ENCODE data around the gene PLEKHM3.

PLEKHM3 gene

GRCh38 chr2:208025037-208025813 lies at the start of gene PLEKHM3:
TSS of gene PLEKHM3 (minus strand) at chr2:208025527. CDS start at chr2:208001639, 23,888 bp downstream.
- peak; percentile 93 for DNase-seq

DNA sequence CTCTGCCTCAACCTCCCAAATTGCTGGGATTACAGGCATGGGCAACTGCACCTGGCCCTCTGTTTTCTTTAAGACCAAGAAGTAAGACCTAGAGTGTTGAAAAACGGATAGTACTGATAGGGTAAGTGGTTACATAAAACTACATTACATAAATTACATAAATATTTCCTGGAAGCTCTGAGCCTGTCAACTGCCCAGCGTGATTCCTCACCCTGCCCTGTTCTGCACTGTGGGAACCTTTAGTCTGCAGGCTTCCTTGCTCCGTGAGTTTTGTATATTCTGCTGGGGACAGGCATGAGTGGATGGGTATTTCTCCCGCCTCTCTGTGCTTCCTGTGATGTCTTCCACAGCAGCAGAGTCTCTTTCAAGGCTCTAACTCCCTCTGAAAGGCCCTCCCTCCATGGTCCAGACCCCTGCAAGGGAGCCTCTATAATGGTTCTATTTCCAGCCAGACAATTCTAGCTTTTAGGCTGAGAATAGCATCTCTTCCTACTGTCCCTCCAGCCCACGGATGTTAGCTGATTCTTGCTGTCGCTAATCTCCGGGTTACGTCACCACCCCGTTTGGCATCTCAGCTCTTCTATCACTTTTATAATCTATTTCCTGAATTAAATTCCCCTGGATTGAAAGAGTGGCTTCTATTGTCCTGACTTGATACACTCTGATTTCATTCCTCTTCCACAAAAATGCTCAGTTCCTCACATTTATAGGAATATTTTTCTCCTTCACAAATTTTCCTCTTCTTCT lies 49.5 kb upstream of the PLEKHM3 start:
- no peak for DNase-seq

- peak; percentile 87 for DNase-seq
Observed at GRCh38 chr2:208072250-208072892, 47.0 kb upstream of the PLEKHM3 start.

DNA sequence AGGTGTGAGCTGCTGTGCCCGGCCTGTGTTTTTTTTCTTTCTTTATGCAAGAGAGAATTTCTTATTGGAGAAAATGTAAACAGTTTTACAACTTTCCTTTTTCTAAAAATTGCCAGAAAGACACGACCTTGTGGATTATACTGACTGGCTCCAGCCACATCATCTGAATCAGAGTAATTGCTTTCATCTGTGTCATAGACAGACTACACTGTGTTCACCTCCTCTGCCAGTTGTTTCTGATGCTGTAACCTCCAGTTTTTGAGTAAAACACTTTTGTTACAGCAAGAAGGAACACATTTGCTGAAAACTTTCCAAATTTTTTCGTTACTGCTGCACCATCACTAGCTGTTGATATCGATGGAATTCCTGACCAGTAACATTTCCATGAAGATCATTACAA lies 43.9 kb upstream of the PLEKHM3 start:
- DNase-seq, result no peak

DNA sequence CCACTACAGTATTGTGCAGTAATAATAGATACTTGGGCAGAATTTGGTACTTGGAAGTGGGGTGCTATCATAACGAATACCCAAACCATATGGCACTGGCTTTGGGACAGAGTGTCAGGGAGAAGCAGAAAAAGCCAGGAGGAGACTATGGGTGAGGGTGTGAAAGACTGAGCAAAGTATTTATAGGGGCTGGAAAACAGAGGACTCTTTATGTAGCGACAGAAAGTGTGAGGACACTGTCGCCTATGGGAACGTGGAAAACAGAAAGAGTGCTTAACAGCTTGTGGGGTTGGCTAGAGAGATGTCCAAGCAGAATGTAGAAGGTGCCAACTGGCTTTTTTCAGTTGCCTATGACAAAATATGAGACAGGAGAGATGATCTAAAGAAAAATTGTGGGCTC lies 40.7 kb upstream of the PLEKHM3 start:
- no peak for DNase-seq

DNA sequence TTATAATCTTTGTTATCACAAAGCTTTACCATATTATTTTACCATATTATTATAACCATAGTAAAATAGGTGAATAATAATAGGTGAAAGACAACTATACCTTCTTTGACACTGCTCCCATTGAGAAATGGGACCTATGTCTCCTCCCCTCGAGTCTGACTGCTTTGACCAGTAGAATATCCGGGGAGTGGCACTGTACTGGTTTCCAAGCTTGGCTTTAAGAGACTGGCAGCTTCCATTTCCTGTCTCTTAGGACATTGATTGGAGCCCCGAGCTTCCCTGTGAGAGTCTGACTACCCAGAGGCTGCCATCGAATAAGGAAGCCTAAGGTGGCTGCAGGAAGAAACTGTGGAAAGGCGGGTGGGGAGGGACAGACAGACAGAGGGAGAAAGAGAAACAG lies 40.1 kb upstream of the PLEKHM3 start:
- no peak for DNase-seq

GRCh38 chr2:208064220-208064961 lies 39.1 kb upstream of the PLEKHM3 start:
- peak; percentile 85 for DNase-seq

GRCh38 chr2:208062961-208063360 lies 37.6 kb upstream of the PLEKHM3 start:
- no peak for DNase-seq

GRCh38 chr2:208062113-208062512 lies 36.8 kb upstream of the PLEKHM3 start:
- DNase-seq, result peak; percentile 74

DNA sequence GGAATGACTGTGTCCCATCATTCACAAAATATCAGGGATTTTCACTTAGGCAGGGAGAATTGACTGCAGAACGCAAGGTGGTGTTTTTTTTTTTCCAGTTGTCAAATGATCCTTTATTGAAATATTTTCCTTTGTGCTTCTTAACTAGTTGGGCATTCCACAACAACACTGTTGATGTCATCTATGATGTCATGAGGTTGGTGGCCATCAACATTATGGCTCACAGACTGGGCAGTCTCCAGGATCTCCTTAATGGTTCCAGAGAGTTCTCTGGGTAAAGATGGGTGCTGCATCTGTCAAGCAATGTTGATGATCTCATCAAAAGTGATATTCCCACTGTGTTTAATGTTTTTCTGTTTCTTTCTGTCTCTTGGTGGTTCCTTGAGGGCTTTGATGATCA lies 31.8 kb upstream of the PLEKHM3 start:
- no peak for DNase-seq

DNA sequence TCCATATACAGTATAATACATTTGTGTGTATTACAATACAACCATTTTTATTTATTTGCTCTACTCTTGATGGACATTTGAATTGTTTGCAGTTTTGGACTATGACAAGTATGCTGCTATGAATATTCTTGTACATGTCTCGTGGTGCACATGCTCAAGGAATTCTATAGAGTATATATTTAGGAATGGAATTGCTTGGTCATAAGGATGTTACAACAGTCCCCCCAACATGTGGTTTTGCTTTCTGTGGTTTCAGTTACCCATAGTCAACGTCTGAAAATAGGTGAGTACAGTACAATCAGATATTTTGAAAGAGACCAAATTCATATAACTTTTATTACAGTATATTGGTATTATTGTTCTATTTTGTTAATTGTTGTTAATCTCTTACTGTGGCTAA lies 24.1 kb upstream of the PLEKHM3 start:
- DNase-seq, result no peak

DNA sequence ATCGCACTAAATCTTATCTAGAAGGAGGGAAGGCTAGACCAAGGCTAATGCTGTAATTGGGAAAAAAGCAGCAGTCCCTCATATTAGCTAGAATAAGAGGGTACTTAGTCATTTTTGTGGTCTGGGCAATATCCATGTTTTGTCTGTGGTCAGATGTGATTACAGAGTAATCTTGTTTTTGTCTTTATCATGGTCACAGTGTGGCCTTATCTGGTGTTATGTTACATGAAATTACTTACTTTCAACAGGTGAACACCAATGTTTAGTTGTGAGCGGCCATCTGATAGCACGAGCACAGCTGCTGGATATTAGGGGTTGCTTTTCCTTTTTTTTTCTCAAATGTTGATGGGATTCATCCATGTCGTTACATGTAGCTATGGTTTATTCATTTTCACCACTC lies 23.7 kb upstream of the PLEKHM3 start:
- no peak for DNase-seq

DNA sequence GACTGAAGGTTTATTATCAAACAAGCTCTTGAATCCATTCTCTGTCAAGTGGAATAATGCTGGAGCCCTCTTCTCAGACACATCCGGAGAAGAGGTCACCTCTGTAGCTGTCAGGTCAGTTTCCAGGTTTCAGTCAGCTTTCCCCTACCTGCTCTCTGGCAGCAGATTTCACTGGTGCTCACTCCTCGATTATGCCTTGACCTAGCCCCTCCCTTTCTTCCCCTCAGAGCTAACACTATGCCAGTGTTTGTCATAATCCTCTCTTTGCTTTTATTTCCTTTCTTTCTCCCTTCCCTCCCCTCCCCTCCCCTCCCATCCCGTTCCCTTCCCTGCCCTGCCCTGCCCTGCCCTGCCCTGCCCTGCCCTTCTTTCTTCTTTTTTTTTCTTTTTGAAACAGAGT lies 22.5 kb upstream of the PLEKHM3 start:
- no peak for DNase-seq

- no peak for DNase-seq
Observed at GRCh38 chr2:208046686-208047085, 21.4 kb upstream of the PLEKHM3 start.

DNA sequence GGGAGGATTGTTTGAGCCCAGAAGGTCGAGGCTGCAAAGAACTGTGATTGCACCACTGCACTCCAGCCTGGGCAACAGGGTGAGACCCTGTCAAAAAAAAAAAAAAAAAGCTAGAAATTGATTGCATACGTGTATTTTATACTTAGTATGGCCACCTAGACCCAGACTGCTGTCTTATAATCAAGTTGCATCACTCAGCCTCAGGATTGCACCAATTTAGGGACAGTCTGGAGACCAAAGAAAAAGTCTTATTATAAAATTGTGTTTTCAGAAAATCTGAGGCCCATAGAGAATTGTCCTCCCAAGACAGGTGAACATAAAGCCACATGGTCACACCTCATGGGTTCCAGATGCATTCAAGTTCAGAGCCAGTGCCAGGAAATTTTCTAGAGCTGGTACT lies 17.1 kb upstream of the PLEKHM3 start:
- DNase-seq, result no peak

- no peak for DNase-seq
Observed at GRCh38 chr2:208042041-208042440, 16.7 kb upstream of the PLEKHM3 start.

DNA sequence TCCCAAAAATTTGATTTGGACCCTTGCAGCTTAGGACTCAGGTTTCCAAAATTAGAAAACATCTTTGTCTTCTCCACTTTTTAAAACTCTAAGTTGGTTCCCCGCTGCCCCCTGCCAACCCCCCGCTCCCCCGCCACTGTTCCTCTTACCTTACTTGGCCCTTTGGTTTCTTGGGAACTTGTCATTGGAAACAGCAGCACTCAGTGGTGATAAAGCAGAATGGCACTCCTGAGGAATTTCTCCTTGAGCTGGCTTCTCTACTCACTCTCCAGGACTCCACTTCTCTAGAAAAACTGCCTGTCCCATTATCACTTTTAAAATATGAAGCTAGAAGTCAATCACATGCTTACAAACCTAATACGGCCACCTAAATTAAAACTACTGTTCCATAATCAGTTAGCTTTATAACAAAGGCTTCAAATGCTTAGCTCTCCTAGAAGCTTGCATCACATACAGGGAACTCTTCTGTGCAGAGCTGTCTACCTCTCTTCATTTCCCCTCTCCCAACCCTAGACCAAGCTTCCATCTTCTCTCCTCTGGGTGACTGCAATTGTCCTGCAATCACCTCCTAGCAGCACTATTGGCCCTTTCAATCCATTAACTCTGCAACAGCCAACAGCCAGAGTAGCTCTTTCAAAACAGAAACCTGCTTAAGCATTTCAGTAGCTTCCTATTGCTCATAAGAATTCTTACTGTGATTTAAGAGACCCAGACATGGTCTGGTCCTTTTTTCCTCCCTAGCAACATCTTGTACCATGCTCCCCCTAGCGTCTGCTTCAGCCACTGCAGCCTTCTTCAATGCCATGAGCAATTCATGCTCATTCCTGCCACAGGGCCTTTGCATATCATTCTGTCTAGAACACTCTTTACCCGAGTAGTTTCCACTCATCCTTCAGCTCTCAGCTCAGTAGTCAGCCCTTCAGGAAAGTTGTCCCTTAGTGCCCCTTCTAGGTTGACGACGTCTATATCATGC lies 15.2 kb upstream of the PLEKHM3 start:
- peak; percentile 84 for DNase-seq

GRCh38 chr2:208039376-208040110 lies 14.2 kb upstream of the PLEKHM3 start:
- no peak for DNase-seq

- DNase-seq, result no peak
Observed at GRCh38 chr2:208037564-208038487, 12.5 kb upstream of the PLEKHM3 start.

GRCh38 chr2:208036357-208036756 lies 11.0 kb upstream of the PLEKHM3 start:
- DNase-seq, result no peak

Data from OCI-M1 (cell line).